HCT116 (cell line): ENCODE results near the gene LYPD5. TPM values are rescaled to one million over a fixed set of nuclear protein-coding genes. Genes with fewer than 3 reads are reported as not detected.

ENCODE experiments used
- ATAC-seq: fragments of 200-7000 bp; cut with Tn5 transposase; 2 replicates; pipeline ENCODE4 v1.9.1; 2020; ENCODE audit warnings: mild to moderate bottlenecking, moderate library complexity
- BruUV-seq: library from RNA; stranded (reverse); fragments of 400-500 nt; replicated peaks from 2 replicates; lab custom pipeline; 2021; lab: Mats Ljungman, UMichigan
- CTCF ChIA-PET: fragments of 300-600 bp; sonication (Branson Sonifier 250); formaldehyde crosslinking; loops from one replicate; lab custom pipeline; 2021; ENCODE audit warnings: antibody characterized with exemption; lab: Charles Lee
- POLR2A ChIA-PET: fragments of 300-600, 350-600 bp; sonication (Branson Sonifier 250); formaldehyde crosslinking; loops from one replicate; lab custom pipeline; 2021; ENCODE audit warnings: antibody characterized with exemption; lab: Charles Lee
- RAD21 ChIA-PET, 2 experiments: fragments of 300-600 bp; sonication (Branson Sonifier 250); formaldehyde crosslinking; loops; one replicate each; lab custom pipeline; 2023; ENCODE audit warnings: low total read pairs in 2 of 2; ENCODE audit not compliant: uncharacterized antibody in 2 of 2, unreplicated experiment in 2 of 2, low non-redundant PET in 1 of 2; lab: Charles Lee
- DNase-seq: peaks from one replicate; pipeline ENCODE4 v3.0.0-alpha.2; 2010; ENCODE audit warnings: low read depth, low spot score
- H2AFZ ChIP-seq: fragments of 200-600 bp; shearing (Covaris generic), sonication (generic); 2 replicates; pipeline ENCODE4 v1.6.1; 2017; ENCODE audit warnings: low read depth, mixed run types, mixed read lengths, antibody characterized with exemption, low read length; ENCODE audit not compliant: poor library complexity, severe bottlenecking
- H3K27ac ChIP-seq: 2 replicates; pipeline ENCODE4 v1.5.1; 2012; ENCODE audit warnings: low read depth, low read length
- H3K27me3 ChIP-seq: fragments of 200-600 bp; sonication (generic); 2 replicates; pipeline ENCODE4 v1.6.1; 2016; ENCODE audit warnings: mixed run types, low read length, mixed read lengths; ENCODE audit not compliant: insufficient read depth
- H3K36me3 ChIP-seq, 2 experiments: fragments of 200-500 bp in 1 of 2; fragments of 200-600 bp in 1 of 2; sonication (Bioruptor generic) in 1 of 2; sonication (generic) in 1 of 2; 2 replicates each; pipeline versions ENCODE4 v1.5.1 to v1.6.1; 2014 to 2016; ENCODE audit warnings: low read length in 2 of 2, inconsistent platforms in 1 of 2, mixed read lengths in 1 of 2, mixed run types in 1 of 2; ENCODE audit not compliant: insufficient read depth in 2 of 2, control insufficient read depth in 1 of 2
- H3K4me1 ChIP-seq, 2 experiments: fragments of 200-600 bp in 1 of 2; sonication (generic) in 1 of 2; 2 replicates each; pipeline versions ENCODE4 v1.5.1 to v1.6.1; 2012 to 2017; ENCODE audit warnings: low read length in 2 of 2, inconsistent platforms in 1 of 2, mild to moderate bottlenecking in 1 of 2, mixed read lengths in 1 of 2, mixed run types in 1 of 2, moderate library complexity in 1 of 2; ENCODE audit not compliant: insufficient read depth in 2 of 2, control insufficient read depth in 1 of 2
- H3K4me2 ChIP-seq: fragments of 200-600 bp; sonication (generic); 2 replicates; pipeline ENCODE4 v1.6.1; 2017; ENCODE audit warnings: mixed run types, low read length, mixed read lengths
- H3K4me3 ChIP-seq, 2 experiments: fragments of 200-600 bp in 1 of 2; sonication (generic) in 1 of 2; replicated peaks in 1 of 2; 2 replicates each; pipeline ENCODE4 v1.5.1; 2011 to 2016; ENCODE audit warnings: low read length in 2 of 2, control low read depth in 1 of 2, low read depth in 1 of 2, mild to moderate bottlenecking in 1 of 2, mixed read lengths in 1 of 2, mixed run types in 1 of 2
- H3K79me2 ChIP-seq: fragments of 200-600 bp; sonication (generic); 2 replicates; pipeline ENCODE4 v1.6.1; 2017; ENCODE audit warnings: mild to moderate bottlenecking, mixed run types, low read length, moderate library complexity, mixed read lengths; ENCODE audit not compliant: insufficient read depth
- H3K9ac ChIP-seq: fragments of 200-600 bp; sonication (generic); 2 replicates; pipeline ENCODE4 v1.6.1; 2016; ENCODE audit warnings: low read length, mixed read lengths
- H3K9me2 ChIP-seq: fragments of 200-600 bp; sonication (generic), shearing (Covaris generic); 2 replicates; pipeline ENCODE4 v1.6.1; 2017; ENCODE audit warnings: mixed run types, mild to moderate bottlenecking, moderate library complexity; ENCODE audit not compliant: insufficient read depth
- H3K9me3 ChIP-seq, 2 experiments: fragments of 200-500 bp in 1 of 2; fragments of 200-600 bp in 1 of 2; sonication (Bioruptor generic) in 1 of 2; sonication (generic) in 1 of 2; 2 replicates each; pipeline ENCODE4 v1.6.1; 2014 to 2017; ENCODE audit warnings: low read length in 2 of 2, mixed read lengths in 2 of 2, inconsistent platforms in 1 of 2, low read depth in 1 of 2, mild to moderate bottlenecking in 1 of 2, mixed run types in 1 of 2, moderate library complexity in 1 of 2; ENCODE audit not compliant: control insufficient read depth in 1 of 2, insufficient read depth in 1 of 2
- H4K20me1 ChIP-seq: fragments of 200-600 bp; sonication (generic), shearing (Covaris generic); 2 replicates; pipeline ENCODE4 v1.6.1; 2017; ENCODE audit warnings: mixed run types, mild to moderate bottlenecking, moderate library complexity; ENCODE audit not compliant: insufficient read depth
- MAX ChIP-seq: IDR thresholded peaks from 2 replicates; pipeline ENCODE4 v1.6.1; 2012
- POLR2A ChIP-seq: IDR thresholded peaks from 2 replicates; pipeline ENCODE4 v1.7.0; 2011; ENCODE audit warnings: borderline replicate concordance; ENCODE audit not compliant: insufficient read depth, insufficient read length; ENCODE audit errors: extremely low read depth
- POLR2AphosphoS5 ChIP-seq: IDR thresholded peaks from 2 replicates; pipeline ENCODE4 v1.6.1; 2011; ENCODE audit warnings: mild to moderate bottlenecking, low read depth, low read length, moderate library complexity
- intact Hi-C: fragments of 100-400 bp; cut with micrococcal nuclease; formaldehyde crosslinking; loops from 2 replicates; pipeline ENCODE4 v1.10.0; 2022
- total RNA-seq: library from RNA; stranded (reverse); gene quantifications from one replicate; pipeline ENCODE4 v1.2.1, GENCODE V29; 2021; ENCODE audit not compliant: unreplicated experiment

The LYPD5 gene
- total RNA-seq, 1 experiment from 2014 or later: 7.6 TPM

DNA sequence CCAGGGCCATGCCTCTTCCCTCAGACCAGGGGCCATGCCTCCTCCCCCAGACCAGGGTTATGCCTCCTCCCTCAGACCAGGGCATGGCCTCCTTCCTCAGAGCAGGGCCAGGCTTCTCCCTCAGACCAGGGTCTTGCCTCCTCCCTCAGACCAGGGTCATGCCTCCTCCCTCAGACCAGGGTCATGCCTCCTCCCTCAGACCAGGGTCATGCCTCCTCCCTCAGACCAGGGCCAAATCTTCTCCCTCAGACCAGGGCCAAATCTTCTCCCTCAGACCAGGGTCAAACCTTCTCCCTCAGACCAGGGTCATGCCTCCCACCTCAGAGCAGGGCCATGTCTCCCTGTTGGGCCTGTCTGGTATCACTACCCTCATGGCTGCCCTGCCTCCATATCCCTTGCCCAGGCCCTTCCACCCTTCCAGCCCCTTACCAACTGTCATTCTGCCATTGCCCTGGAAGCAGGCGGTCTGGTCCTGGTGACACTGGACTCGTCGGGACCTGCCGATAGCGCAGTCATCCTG lies 4.2 kb downstream of the LYPD5 start:
- H3K36me3 ChIP-seq: peaks cover 0 to 9% of the 10 kb centered on the region in 2 experiments; a peak in 1 of 4 replicates
- RAD21 ChIA-PET: no interaction called here
- intact Hi-C loops: no loop called here
- H3K4me3 ChIP-seq: peak overlapping the region; percentile 58 to 91
- H2AFZ ChIP-seq: peak overlapping the region; percentile 82
- POLR2A ChIA-PET: no interaction called here
- DNase-seq (no peak), ATAC-seq (no peak; the same call in 1 of the 2 replicates)
- H3K4me2 ChIP-seq: peak overlapping the region; percentile 100
- peaks cover 0 to 11% of the 10 kb centered on the region in 2 experiments; a peak in 1 of 4 replicates for H3K9me3 ChIP-seq
- BruUV-seq: no TSS peak
- H3K27ac ChIP-seq: peak overlapping the region; percentile 79
- peaks cover 18 to 30% of the 10 kb centered on the region in 2 experiments for H3K4me1 ChIP-seq
- CTCF ChIA-PET: no interaction called here
- H3K9ac ChIP-seq: peak overlapping the region; percentile 80
- no peaks in the 10 kb centered on the region for H3K79me2 ChIP-seq
- H3K27me3 ChIP-seq: no peaks in the 10 kb centered on the region
- H3K9me2 ChIP-seq: no peaks in the 10 kb centered on the region
- no peak for TF ChIP-seq POLR2AphosphoS5
- TF ChIP-seq, all 23 proteins: peak for 0
- H4K20me1 ChIP-seq: no peaks in the 10 kb centered on the region

GRCh38 chr19:43797556-43797955 lies 4.7 kb downstream of the LYPD5 start:
- H2AFZ ChIP-seq: no peak overlapping the region
- no peaks in the 10 kb centered on the region for H3K79me2 ChIP-seq
- peaks cover 0 to 9% of the 10 kb centered on the region in 2 experiments; a peak in 1 of 4 replicates for H3K36me3 ChIP-seq
- no peaks in the 10 kb centered on the region for H3K27me3 ChIP-seq
- intact Hi-C loops: no loop called here
- H3K9ac ChIP-seq: no peak overlapping the region
- no peaks in the 10 kb centered on the region for H4K20me1 ChIP-seq
- CTCF ChIA-PET: no interaction called here
- peaks cover 0 to 11% of the 10 kb centered on the region in 2 experiments; a peak in 1 of 4 replicates for H3K9me3 ChIP-seq
- TF ChIP-seq MAX (no peak), POLR2A (no peak), POLR2AphosphoS5 (no peak)
- H3K4me1 ChIP-seq: peaks cover 18 to 30% of the 10 kb centered on the region in 2 experiments
- peak overlapping the region; percentile 100 for H3K4me2 ChIP-seq
- DNase-seq (no peak), ATAC-seq (no peak)
- H3K9me2 ChIP-seq: no peaks in the 10 kb centered on the region
- RAD21 ChIA-PET: no interaction called here
- H3K27ac ChIP-seq: peak overlapping the region; percentile 79; the same call in 1 of the 2 replicates
- POLR2A ChIA-PET: no interaction called here
- BruUV-seq: no TSS peak
- H3K4me3 ChIP-seq: peak overlapping the region; percentile 58 to 91
